SK-N-SH (cell line): Measurements from ENCODE around the gene WNT9B. TPM values are rescaled to one million over a fixed set of nuclear protein-coding genes. Genes with fewer than 3 reads are reported as not detected.

Experiments
- CTCF ChIA-PET: fragments of 300-600, 350-600 bp; formaldehyde crosslinking; extraction: SDS; loops from one replicate; lab custom pipeline; 2021; lab: Yijun Ruan, JAX
- POLR2A ChIA-PET: fragments of 350-600 bp; sonication (Branson Sonifier 250); formaldehyde crosslinking; extraction: SDS; loops from one replicate; lab custom pipeline; 2020; ENCODE audit warnings: antibody characterized with exemption, inconsistent platforms; lab: Yijun Ruan, JAX
- DNase-seq: peaks from one replicate; pipeline ENCODE4 v3.0.0; 2012
- H2AFZ ChIP-seq: fragments of 200-600 bp; sonication (generic); 2 replicates; pipeline ENCODE4 v1.8.1; 2016; ENCODE audit warnings: antibody characterized with exemption, mild to moderate bottlenecking, low read depth
- H3F3A ChIP-seq: fragments of 200-600 bp; sonication (generic); replicated peaks from 2 replicates; pipeline ENCODE3; 2016; ENCODE audit warnings: antibody characterized with exemption, mild to moderate bottlenecking; ENCODE audit not compliant: insufficient read depth
- H3K27ac ChIP-seq, 2 experiments: fragments of 200-500 bp in 1 of 2; fragments of 200-600 bp in 1 of 2; sonication (Bioruptor generic) in 1 of 2; sonication (generic), shearing (Covaris generic) in 1 of 2; 2 replicates each; pipeline versions ENCODE4 v1.5.1 to v1.6.1; 2014 to 2016; ENCODE audit warnings: low read depth in 2 of 2, inconsistent platforms in 1 of 2, low read length in 1 of 2, mild to moderate bottlenecking in 1 of 2, mixed read lengths in 1 of 2
- H3K27me3 ChIP-seq: fragments of 200-600 bp; sonication (generic), shearing (Covaris generic); 2 replicates; pipeline ENCODE4 v1.6.1; 2016; ENCODE audit warnings: mixed run types; ENCODE audit not compliant: insufficient read depth
- H3K36me3 ChIP-seq, 2 experiments: fragments of 200-500 bp in 1 of 2; fragments of 200-600 bp in 1 of 2; sonication (Bioruptor generic) in 1 of 2; sonication (generic) in 1 of 2; replicated peaks in 1 of 2; 2 replicates each; pipeline versions ENCODE3 to v1.5.1; 2014 to 2016; ENCODE audit warnings: low read length in 1 of 2, mild to moderate bottlenecking in 1 of 2; ENCODE audit not compliant: insufficient read depth in 2 of 2, control insufficient read depth in 1 of 2
- H3K4me1 ChIP-seq, 2 experiments: fragments of 200-500 bp in 1 of 2; fragments of 200-600 bp in 1 of 2; sonication (Bioruptor generic) in 1 of 2; sonication (generic), shearing (Covaris generic) in 1 of 2; 2 replicates each; pipeline versions ENCODE4 v1.5.1 to v1.6.1; 2014 to 2016; ENCODE audit warnings: low read depth in 1 of 2, low read length in 1 of 2, mixed run types in 1 of 2; ENCODE audit not compliant: insufficient read depth in 2 of 2, control insufficient read depth in 1 of 2
- H3K4me2 ChIP-seq: fragments of 200-600 bp; sonication (generic), shearing (Covaris generic); 2 replicates; pipeline ENCODE4 v1.6.1; 2017; ENCODE audit warnings: mixed run types
- H3K4me3 ChIP-seq, 2 experiments: fragments of 200-500 bp in 1 of 2; fragments of 200-600 bp in 1 of 2; sonication (Bioruptor generic) in 1 of 2; sonication (generic), shearing (Covaris generic) in 1 of 2; 2 replicates each; pipeline versions ENCODE4 v1.5.1 to v1.8.1; 2014 to 2016; ENCODE audit warnings: low read depth in 2 of 2, inconsistent platforms in 1 of 2, low read length in 1 of 2, mild to moderate bottlenecking in 1 of 2, mixed read lengths in 1 of 2, moderate library complexity in 1 of 2
- H3K79me2 ChIP-seq: fragments of 200-600 bp; sonication (generic); 2 replicates; pipeline ENCODE4 v1.8.1; 2017; ENCODE audit warnings: mild to moderate bottlenecking; ENCODE audit not compliant: insufficient read depth
- H3K9ac ChIP-seq: fragments of 200-600 bp; sonication (generic); 2 replicates; pipeline ENCODE4 v1.6.1; 2017; ENCODE audit warnings: mixed run types
- H3K9me2 ChIP-seq: fragments of 200-600 bp; sonication (generic); 2 replicates; pipeline ENCODE4 v1.6.1; 2017; ENCODE audit warnings: mixed run types
- H3K9me3 ChIP-seq: fragments of 200-600 bp; sonication (generic); 2 replicates; pipeline ENCODE4 v1.6.1; 2017; ENCODE audit warnings: mixed run types, mild to moderate bottlenecking, moderate library complexity
- H4K20me1 ChIP-seq: fragments of 200-600 bp; sonication (generic); 2 replicates; pipeline ENCODE4 v1.6.1; 2017; ENCODE audit warnings: mild to moderate bottlenecking, mixed run types; ENCODE audit not compliant: insufficient read depth
- CHD2 ChIP-seq: fragments of 150-350 bp; IDR thresholded peaks from 2 replicates; pipeline ENCODE4 v1.6.1; 2018; ENCODE audit warnings: low read length; ENCODE audit not compliant: partially characterized antibody
- ELF1 ChIP-seq: IDR thresholded peaks from 2 replicates; pipeline ENCODE4 v1.4.0; 2012
- EP300 ChIP-seq, 2 experiments: IDR thresholded peaks; 2 replicates each; pipeline versions ENCODE4 v1.4.0 to v1.6.1; 2012; ENCODE audit warnings: borderline replicate concordance in 1 of 2, low read depth in 1 of 2, low read length in 1 of 2
- EZH2phosphoT487 ChIP-seq: fragments of 200-600 bp; sonication (generic); IDR thresholded peaks from 2 replicates; pipeline ENCODE4 v1.6.1; 2017; ENCODE audit warnings: low read depth, mixed run types, mild to moderate bottlenecking, antibody characterized with exemption, moderate library complexity, borderline replicate concordance
- GABPA ChIP-seq: IDR thresholded peaks from 2 replicates; pipeline ENCODE4 v1.4.0; 2012; ENCODE audit warnings: low read depth, mild to moderate bottlenecking
- GATA2 ChIP-seq: sonication (generic); formaldehyde crosslinking; IDR thresholded peaks from 2 replicates; pipeline ENCODE4 v1.5.0; 2020; ENCODE audit warnings: mild to moderate bottlenecking, missing genetic modification reagents
- JUND ChIP-seq: IDR thresholded peaks from 2 replicates; pipeline ENCODE4 v1.4.0; 2012
- MEF2A ChIP-seq: IDR thresholded peaks from 2 replicates; pipeline ENCODE4 v1.4.0; 2012; ENCODE audit warnings: low read depth, borderline replicate concordance
- NRF1 ChIP-seq: IDR thresholded peaks from 2 replicates; pipeline ENCODE4 v1.6.1; 2012; ENCODE audit warnings: low read depth, mild to moderate bottlenecking, low read length
- POLR2AphosphoS5 ChIP-seq: IDR thresholded peaks from 2 replicates; pipeline ENCODE4 v1.6.1; 2012; ENCODE audit warnings: low read depth, low read length
- RAD21 ChIP-seq: IDR thresholded peaks from 2 replicates; pipeline ENCODE4 v1.6.1; 2012; ENCODE audit warnings: mild to moderate bottlenecking, low read length
- RFX5 ChIP-seq: IDR thresholded peaks from 2 replicates; pipeline ENCODE4 v1.6.1; 2012; ENCODE audit warnings: mild to moderate bottlenecking, improper control_type of control experiment, low read length
- SIN3A ChIP-seq: IDR thresholded peaks from 2 replicates; pipeline ENCODE4 v1.6.1; 2012; ENCODE audit warnings: low read depth, mild to moderate bottlenecking, low read length, moderate library complexity, borderline replicate concordance
- TCF12 ChIP-seq: IDR thresholded peaks from 2 replicates; pipeline ENCODE4 v1.4.0; 2012
- TEAD4 ChIP-seq: IDR thresholded peaks from 2 replicates; pipeline ENCODE4 v1.4.0; 2012; ENCODE audit warnings: mild to moderate bottlenecking, borderline replicate concordance; ENCODE audit not compliant: insufficient read depth
- YY1 ChIP-seq: IDR thresholded peaks from 2 replicates; pipeline ENCODE4 v1.4.0; 2012; ENCODE audit warnings: low read depth, mild to moderate bottlenecking
- ZBTB33 ChIP-seq: IDR thresholded peaks from 2 replicates; pipeline ENCODE4 v1.4.0; 2012; ENCODE audit warnings: low read depth, borderline replicate concordance
- WGBS: methylation state at CpG from one replicate; pipeline ENCODE4 v1.1.6; 2017; ENCODE audit warnings: low lambda C conversion rate; 5-methylcytosine and 5-hydroxymethylcytosine counted together
- polyA plus RNA-seq, 3 experiments: library from polyadenylated mRNA; depleted of rRNA; stranded (reverse); fragments of >200 nt; gene quantifications; 2 replicates each; pipeline ENCODE4 v1.2.3, GENCODE V29; 2012
- TF ChIP-seq, protein P1 (sequence below): IDR thresholded peaks from 2 replicates; pipeline ENCODE4 v1.4.0; 2012; ENCODE audit warnings: low read depth
- TF ChIP-seq, protein P2 (sequence below): IDR thresholded peaks from 2 replicates; pipeline ENCODE4 v1.6.1; 2012; ENCODE audit warnings: mild to moderate bottlenecking, low read depth, low read length, moderate library complexity
- TF ChIP-seq, protein P3 (sequence below): fragments of 200-600 bp; sonication (generic); IDR thresholded peaks from 2 replicates; pipeline ENCODE4 v1.6.1; 2017; ENCODE audit warnings: antibody characterized with exemption, mild to moderate bottlenecking, moderate library complexity

The WNT9B gene
- polyA plus RNA-seq, 1 of the 3 experiments (the other 2 are of a cell fraction): not detected

GRCh38 chr17:46834846-46835245, 16.5 kb upstream of the WNT9B start:
- Histone ChIP-seq H2AFZ (no peak overlapping the region), H3K4me3 (no peak overlapping the region), H3K9ac (no peak overlapping the region), H4K20me1 (no peaks in the 10 kb centered on the region), H3K9me3 (no peaks in the 10 kb centered on the region), H3F3A (no peaks in the 10 kb centered on the region), H3K27me3 (no peaks in the 10 kb centered on the region), H3K79me2 (no peaks in the 10 kb centered on the region), H3K4me2 (no peak overlapping the region), H3K27ac (no peak overlapping the region), H3K9me2 (no peaks in the 10 kb centered on the region), H3K4me1 (peaks cover 0 to 8% of the 10 kb centered on the region in 2 experiments; a peak in 2 of 4 replicates), H3K36me3 (no peaks in the 10 kb centered on the region)
- ChIA-PET CTCF (interaction anchor here (0.8 to 6.2 kb wide), 36 partner anchors 8 to 255 kb away, joined by 3 to 115 read pairs (median 8); partner anchors contain the start of gene WNT9B), POLR2A (no interaction called here)
- no peak for TF ChIP-seq GATA2 (CRISPR knock-in tag)
- no peak for TF ChIP-seq GABPA
- TF ChIP-seq YY1: no peak
- TF ChIP-seq ZBTB33: no peak
- no peak for TF ChIP-seq RAD21
- no peak for TF ChIP-seq TEAD4
- no peak for TF ChIP-seq TCF12
- TF ChIP-seq NRF1: no peak
- 96% methylated on average over 3 of the region's 3 CpGs for WGBS
- DNase-seq: no peak

DNA sequence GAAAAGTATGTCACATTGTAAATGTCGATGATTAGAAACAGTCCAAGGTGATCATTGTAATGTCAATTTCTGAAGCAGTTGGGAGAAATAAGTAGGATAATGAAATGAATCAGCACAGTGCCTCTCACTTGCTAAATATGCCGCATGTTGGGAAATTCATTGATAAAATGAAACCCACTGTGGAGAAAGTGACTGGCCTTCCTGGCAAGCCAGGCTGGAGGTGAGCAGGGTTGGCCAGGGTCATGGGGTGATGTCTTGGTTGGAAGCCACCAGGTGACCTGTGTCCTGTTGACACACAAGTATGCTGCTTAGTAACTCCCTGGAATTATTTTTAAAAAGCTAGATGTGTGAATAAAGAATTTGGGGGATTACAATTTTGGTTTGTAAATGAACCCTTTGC, 14.9 kb upstream of the WNT9B start:
- Histone ChIP-seq H3K9me2 (no peaks in the 10 kb centered on the region), H2AFZ (no peak overlapping the region), H3F3A (no peaks in the 10 kb centered on the region), H3K4me1 (peaks cover 0 to 9% of the 10 kb centered on the region in 2 experiments; a peak in 2 of 4 replicates), H4K20me1 (no peaks in the 10 kb centered on the region), H3K79me2 (no peaks in the 10 kb centered on the region), H3K4me2 (no peak overlapping the region), H3K36me3 (no peaks in the 10 kb centered on the region), H3K9ac (no peak overlapping the region), H3K27me3 (peaks cover 15% of the 10 kb centered on the region; the same call in 1 of the 2 replicates), H3K4me3 (no peak overlapping the region), H3K9me3 (no peaks in the 10 kb centered on the region), H3K27ac (no peak overlapping the region)
- no peak for DNase-seq
- 64% methylated on average over 2 of the region's 2 CpGs for WGBS
- CTCF ChIA-PET: interaction anchor here (0.6 to 6.2 kb wide), 48 partner anchors 9 to 947 kb away, joined by 3 to 115 read pairs (median 5); partner anchors contain the start of gene WNT9B
- POLR2A ChIA-PET: no interaction called here
- TF ChIP-seq EP300 (IDR thresholded peaks at IDR 0.05; ENCODE audit: borderline replicate concordance in 1 of 2, low read depth in 1 of 2, low read length in 1 of 2) (no peak), TEAD4 (no peak), JUND (no peak), CHD2 (no peak), MEF2A (no peak), RFX5 (no peak), EZH2phosphoT487 (no peak), ELF1 (no peak), POLR2AphosphoS5 (no peak), SIN3A (no peak)
- TF ChIP-seq, protein P1, sequence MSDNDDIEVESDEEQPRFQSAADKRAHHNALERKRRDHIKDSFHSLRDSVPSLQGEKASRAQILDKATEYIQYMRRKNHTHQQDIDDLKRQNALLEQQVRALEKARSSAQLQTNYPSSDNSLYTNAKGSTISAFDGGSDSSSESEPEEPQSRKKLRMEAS: no peak
- TF ChIP-seq, protein P2, sequence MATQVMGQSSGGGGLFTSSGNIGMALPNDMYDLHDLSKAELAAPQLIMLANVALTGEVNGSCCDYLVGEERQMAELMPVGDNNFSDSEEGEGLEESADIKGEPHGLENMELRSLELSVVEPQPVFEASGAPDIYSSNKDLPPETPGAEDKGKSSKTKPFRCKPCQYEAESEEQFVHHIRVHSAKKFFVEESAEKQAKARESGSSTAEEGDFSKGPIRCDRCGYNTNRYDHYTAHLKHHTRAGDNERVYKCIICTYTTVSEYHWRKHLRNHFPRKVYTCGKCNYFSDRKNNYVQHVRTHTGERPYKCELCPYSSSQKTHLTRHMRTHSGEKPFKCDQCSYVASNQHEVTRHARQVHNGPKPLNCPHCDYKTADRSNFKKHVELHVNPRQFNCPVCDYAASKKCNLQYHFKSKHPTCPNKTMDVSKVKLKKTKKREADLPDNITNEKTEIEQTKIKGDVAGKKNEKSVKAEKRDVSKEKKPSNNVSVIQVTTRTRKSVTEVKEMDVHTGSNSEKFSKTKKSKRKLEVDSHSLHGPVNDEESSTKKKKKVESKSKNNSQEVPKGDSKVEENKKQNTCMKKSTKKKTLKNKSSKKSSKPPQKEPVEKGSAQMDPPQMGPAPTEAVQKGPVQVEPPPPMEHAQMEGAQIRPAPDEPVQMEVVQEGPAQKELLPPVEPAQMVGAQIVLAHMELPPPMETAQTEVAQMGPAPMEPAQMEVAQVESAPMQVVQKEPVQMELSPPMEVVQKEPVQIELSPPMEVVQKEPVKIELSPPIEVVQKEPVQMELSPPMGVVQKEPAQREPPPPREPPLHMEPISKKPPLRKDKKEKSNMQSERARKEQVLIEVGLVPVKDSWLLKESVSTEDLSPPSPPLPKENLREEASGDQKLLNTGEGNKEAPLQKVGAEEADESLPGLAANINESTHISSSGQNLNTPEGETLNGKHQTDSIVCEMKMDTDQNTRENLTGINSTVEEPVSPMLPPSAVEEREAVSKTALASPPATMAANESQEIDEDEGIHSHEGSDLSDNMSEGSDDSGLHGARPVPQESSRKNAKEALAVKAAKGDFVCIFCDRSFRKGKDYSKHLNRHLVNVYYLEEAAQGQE: no peak
- TF ChIP-seq, protein P3, sequence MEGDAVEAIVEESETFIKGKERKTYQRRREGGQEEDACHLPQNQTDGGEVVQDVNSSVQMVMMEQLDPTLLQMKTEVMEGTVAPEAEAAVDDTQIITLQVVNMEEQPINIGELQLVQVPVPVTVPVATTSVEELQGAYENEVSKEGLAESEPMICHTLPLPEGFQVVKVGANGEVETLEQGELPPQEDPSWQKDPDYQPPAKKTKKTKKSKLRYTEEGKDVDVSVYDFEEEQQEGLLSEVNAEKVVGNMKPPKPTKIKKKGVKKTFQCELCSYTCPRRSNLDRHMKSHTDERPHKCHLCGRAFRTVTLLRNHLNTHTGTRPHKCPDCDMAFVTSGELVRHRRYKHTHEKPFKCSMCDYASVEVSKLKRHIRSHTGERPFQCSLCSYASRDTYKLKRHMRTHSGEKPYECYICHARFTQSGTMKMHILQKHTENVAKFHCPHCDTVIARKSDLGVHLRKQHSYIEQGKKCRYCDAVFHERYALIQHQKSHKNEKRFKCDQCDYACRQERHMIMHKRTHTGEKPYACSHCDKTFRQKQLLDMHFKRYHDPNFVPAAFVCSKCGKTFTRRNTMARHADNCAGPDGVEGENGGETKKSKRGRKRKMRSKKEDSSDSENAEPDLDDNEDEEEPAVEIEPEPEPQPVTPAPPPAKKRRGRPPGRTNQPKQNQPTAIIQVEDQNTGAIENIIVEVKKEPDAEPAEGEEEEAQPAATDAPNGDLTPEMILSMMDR: no peak
